Measurements from ENCODE around the gene PILRB. TPM values are rescaled to one million over a fixed set of nuclear protein-coding genes. Genes with fewer than 3 reads are reported as not detected.

PILRB gene
- total RNA-seq, 1 donor from 2014 or later, result 4.2 TPM

DNA sequence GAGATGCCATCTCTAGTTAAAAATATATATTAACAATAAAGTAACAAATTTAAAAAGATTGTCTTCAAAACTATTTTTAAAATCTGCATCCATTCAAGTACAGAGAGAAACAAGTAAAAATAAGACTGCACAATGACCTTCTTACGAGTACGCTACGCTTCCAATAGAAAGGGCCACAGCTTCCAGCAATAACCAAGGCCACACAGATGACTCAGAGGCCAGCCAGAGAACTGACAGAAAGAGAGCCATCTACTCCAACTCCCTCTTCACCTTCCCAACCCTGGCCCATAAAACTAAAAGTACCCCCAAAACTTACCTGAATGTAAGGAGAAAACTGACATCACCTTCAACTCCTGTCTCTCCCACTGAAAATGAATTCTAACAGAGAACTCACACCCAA, 42.1 kb downstream of the PILRB start:
- no peak overlapping the region for H3K4me3 ChIP-seq (ENCODE audit: low read length in 3 of 3)
- no peaks in the 10 kb centered on the region for H3K27me3 ChIP-seq (ENCODE audit: control insufficient read depth in 3 of 3, insufficient read depth in 3 of 3, low read length in 3 of 3)
- peaks cover 2 to 11% (median 2%) of the 10 kb centered on the region in 3 donors for H3K36me3 ChIP-seq (ENCODE audit: control insufficient read depth in 3 of 3, insufficient read depth in 3 of 3, low read length in 3 of 3)
- no peaks in the 10 kb centered on the region for H3K9me3 ChIP-seq (ENCODE audit: control insufficient read depth in 3 of 3, low read length in 3 of 3)
- no peak overlapping the region for H3K27ac ChIP-seq (ENCODE audit: low read depth, low read length)
- H3K9ac ChIP-seq (ENCODE audit: low read depth in 1 of 3, low read length in 3 of 3), result no peak overlapping the region
- H3K4me1 ChIP-seq (ENCODE audit: control insufficient read depth in 3 of 3, insufficient read depth in 3 of 3, low read length in 3 of 3), result no peaks in the 10 kb centered on the region

DNA sequence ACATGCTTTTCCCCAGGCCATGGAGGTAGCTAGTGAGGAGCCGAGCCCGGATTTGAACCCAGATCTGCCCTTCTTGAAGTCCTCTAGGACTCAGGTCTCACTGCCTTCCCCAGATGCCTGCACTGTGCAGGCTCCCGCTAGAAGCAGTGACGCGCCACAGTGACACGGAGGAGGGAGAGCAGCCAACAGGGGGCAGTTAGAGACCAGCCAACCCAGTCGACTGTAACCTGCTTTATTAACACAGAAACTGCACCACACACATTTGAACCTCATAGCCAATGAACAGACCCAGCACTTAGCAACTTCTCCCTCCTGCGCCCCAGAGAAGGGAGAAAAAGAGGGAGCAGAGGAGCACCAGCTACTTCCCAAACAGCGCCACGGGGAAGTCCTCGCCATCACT, 42.7 kb downstream of the PILRB start:
- no peaks in the 10 kb centered on the region for H3K9me3 ChIP-seq (ENCODE audit: control insufficient read depth in 3 of 3, low read length in 3 of 3)
- H3K9ac ChIP-seq (ENCODE audit: low read depth in 1 of 3, low read length in 3 of 3), result no peak overlapping the region
- H3K36me3 ChIP-seq (ENCODE audit: control insufficient read depth in 3 of 3, insufficient read depth in 3 of 3, low read length in 3 of 3), result peaks cover 2 to 11% (median 2%) of the 10 kb centered on the region in 3 donors
- H3K4me3 ChIP-seq (ENCODE audit: low read length in 3 of 3), result no peak overlapping the region
- no peaks in the 10 kb centered on the region for H3K4me1 ChIP-seq (ENCODE audit: control insufficient read depth in 3 of 3, insufficient read depth in 3 of 3, low read length in 3 of 3)
- no peaks in the 10 kb centered on the region for H3K27me3 ChIP-seq (ENCODE audit: control insufficient read depth in 3 of 3, insufficient read depth in 3 of 3, low read length in 3 of 3)
- no peak overlapping the region for H3K27ac ChIP-seq (ENCODE audit: low read depth, low read length)

DNA sequence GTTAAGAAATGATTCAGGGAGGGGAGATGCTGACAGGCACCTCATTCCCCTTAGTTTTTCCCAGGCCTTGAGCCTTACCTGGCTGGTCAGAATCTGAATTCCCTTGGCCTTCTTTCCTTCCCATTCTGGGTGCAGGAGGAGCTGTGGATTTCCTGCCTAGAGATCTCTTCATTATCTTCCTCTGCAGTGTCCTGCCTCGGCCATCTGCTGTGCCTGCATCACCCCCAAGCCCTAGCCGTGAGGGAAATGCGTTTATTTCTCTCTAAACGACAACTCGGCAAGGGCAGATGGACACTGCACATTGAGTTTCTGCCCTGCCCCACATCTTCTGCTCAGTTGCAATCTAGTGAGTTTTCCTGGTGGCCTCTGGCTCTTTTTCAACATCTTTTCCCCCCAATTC, 43.9 kb downstream of the PILRB start:
- Histone ChIP-seq H3K36me3 (ENCODE audit: control insufficient read depth in 3 of 3, insufficient read depth in 3 of 3, low read length in 3 of 3) (peaks cover 2 to 11% (median 4%) of the 10 kb centered on the region in 3 donors), H3K27ac (ENCODE audit: low read depth, low read length) (no peak overlapping the region), H3K4me1 (ENCODE audit: control insufficient read depth in 3 of 3, insufficient read depth in 3 of 3, low read length in 3 of 3) (no peaks in the 10 kb centered on the region), H3K27me3 (ENCODE audit: control insufficient read depth in 3 of 3, insufficient read depth in 3 of 3, low read length in 3 of 3) (no peaks in the 10 kb centered on the region), H3K9me3 (ENCODE audit: control insufficient read depth in 3 of 3, low read length in 3 of 3) (no peaks in the 10 kb centered on the region), H3K9ac (ENCODE audit: low read depth in 1 of 3, low read length in 3 of 3) (no peak overlapping the region), H3K4me3 (ENCODE audit: low read length in 3 of 3) (no peak overlapping the region)

DNA sequence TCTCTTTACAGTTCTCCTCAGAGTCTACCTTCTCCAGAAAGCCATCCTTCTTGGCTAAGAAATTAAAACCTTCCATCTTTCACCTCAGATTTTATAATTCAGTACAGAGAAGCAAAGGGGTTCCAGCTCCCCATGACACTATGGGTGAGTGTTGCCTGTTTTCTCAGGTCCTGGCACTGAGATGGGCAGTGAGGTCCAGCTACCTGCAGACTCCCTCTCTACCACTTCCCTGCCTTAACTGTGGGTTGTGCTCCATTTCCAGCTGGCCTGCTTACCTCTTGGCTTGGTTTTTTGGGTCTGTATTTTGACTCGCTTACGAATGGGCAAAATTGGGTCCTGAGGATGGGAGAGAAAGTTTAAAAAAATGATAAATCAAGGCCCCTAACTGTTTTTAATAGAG, 44.3 kb downstream of the PILRB start:
- Histone ChIP-seq H3K27ac (ENCODE audit: low read depth, low read length) (no peak overlapping the region), H3K36me3 (ENCODE audit: control insufficient read depth in 3 of 3, insufficient read depth in 3 of 3, low read length in 3 of 3) (peaks cover 2 to 11% (median 4%) of the 10 kb centered on the region in 3 donors), H3K4me1 (ENCODE audit: control insufficient read depth in 3 of 3, insufficient read depth in 3 of 3, low read length in 3 of 3) (no peaks in the 10 kb centered on the region), H3K9ac (ENCODE audit: low read depth in 1 of 3, low read length in 3 of 3) (no peak overlapping the region), H3K27me3 (ENCODE audit: control insufficient read depth in 3 of 3, insufficient read depth in 3 of 3, low read length in 3 of 3) (no peaks in the 10 kb centered on the region), H3K4me3 (ENCODE audit: low read length in 3 of 3) (no peak overlapping the region), H3K9me3 (ENCODE audit: control insufficient read depth in 3 of 3, low read length in 3 of 3) (no peaks in the 10 kb centered on the region)

DNA sequence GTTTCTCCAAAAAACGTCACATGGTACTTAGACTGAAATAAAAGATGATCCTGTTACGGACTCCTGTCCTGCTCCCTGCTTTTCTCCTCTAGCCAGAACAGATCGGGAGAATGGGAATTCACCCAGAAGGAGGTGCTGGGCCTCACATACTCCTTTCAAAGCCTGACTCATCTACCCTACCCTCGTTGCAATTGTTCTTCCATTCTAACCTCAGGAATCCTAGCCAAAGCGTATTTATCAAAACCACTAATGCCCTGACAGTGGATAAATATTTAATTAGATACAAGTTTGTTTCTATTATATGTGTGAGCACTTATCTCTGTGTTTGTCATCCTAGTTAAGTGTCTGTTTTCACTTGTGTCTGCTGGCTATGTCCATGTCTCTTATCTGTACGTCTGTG, 48.9 kb downstream of the PILRB start:
- H3K27ac ChIP-seq (ENCODE audit: low read depth, low read length), result no peak overlapping the region

DNA sequence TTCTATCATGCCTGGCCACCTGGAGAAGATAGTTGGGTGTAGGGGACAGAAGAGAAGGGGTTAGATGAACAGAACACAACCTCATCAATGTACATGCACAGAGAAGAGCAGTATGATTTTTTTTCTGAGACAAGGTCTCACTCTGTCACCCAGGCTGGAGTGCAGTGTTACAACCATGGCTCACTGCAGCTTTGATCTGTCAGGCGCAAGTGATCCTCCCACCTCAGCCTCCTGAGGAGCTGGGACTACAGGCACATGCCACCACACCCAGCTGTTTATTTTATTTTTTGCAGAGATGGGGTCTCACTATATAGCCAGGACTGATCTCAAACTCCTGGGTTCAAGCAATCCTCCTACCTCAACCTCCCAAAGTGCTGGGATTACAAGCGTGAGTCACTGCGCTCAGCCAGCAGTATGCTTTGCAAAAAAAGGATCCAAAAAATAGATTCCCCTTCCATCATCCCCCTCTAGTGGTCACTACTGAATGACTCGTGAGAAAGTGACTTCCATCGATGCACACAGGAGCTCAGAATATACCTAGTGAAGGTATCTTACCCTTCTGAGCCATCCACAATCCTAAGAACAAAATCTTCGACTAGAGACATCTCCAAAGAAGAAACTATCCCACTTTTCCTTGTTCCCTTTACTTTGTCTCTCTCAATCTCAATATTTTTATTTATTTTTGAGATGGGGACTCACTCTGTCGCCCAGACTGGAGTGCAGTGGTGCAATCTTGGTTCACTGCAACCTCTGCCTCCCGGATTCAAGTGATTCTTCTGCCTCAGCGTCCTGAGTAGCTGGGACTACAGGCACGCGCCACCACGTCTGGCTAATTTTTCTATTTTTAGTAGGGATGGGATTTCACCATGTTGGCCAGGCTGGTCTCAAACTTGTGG, 49.6 kb downstream of the PILRB start:
- Histone ChIP-seq H3K27ac (ENCODE audit: low read depth, low read length) (no peak overlapping the region), H3K4me1 (ENCODE audit: control insufficient read depth in 3 of 3, insufficient read depth in 3 of 3, low read length in 3 of 3) (no peaks in the 10 kb centered on the region), H3K4me3 (ENCODE audit: low read length in 3 of 3) (no peak overlapping the region), H3K9me3 (ENCODE audit: control insufficient read depth in 3 of 3, low read length in 3 of 3) (no peaks in the 10 kb centered on the region), H3K9ac (ENCODE audit: low read depth in 1 of 3, low read length in 3 of 3) (no peak overlapping the region), H3K27me3 (ENCODE audit: control insufficient read depth in 3 of 3, insufficient read depth in 3 of 3, low read length in 3 of 3) (no peaks in the 10 kb centered on the region), H3K36me3 (ENCODE audit: control insufficient read depth in 3 of 3, insufficient read depth in 3 of 3, low read length in 3 of 3) (peaks cover 0 to 2% (median 2%) of the 10 kb centered on the region in 3 donors)

More for the DNA sequence above, 48.9 kb downstream of the PILRB start:
- H3K4me3 ChIP-seq (ENCODE audit: low read length in 3 of 3), result no peak overlapping the region
- no peaks in the 10 kb centered on the region for H3K9me3 ChIP-seq (ENCODE audit: control insufficient read depth in 3 of 3, low read length in 3 of 3)
- H3K9ac ChIP-seq (ENCODE audit: low read depth in 1 of 3, low read length in 3 of 3), result no peak overlapping the region
- H3K27me3 ChIP-seq (ENCODE audit: control insufficient read depth in 3 of 3, insufficient read depth in 3 of 3, low read length in 3 of 3), result no peaks in the 10 kb centered on the region
- H3K4me1 ChIP-seq (ENCODE audit: control insufficient read depth in 3 of 3, insufficient read depth in 3 of 3, low read length in 3 of 3), result no peaks in the 10 kb centered on the region
- H3K36me3 ChIP-seq (ENCODE audit: control insufficient read depth in 3 of 3, insufficient read depth in 3 of 3, low read length in 3 of 3), result peaks cover 0 to 2% (median 2%) of the 10 kb centered on the region in 3 donors

DNA sequence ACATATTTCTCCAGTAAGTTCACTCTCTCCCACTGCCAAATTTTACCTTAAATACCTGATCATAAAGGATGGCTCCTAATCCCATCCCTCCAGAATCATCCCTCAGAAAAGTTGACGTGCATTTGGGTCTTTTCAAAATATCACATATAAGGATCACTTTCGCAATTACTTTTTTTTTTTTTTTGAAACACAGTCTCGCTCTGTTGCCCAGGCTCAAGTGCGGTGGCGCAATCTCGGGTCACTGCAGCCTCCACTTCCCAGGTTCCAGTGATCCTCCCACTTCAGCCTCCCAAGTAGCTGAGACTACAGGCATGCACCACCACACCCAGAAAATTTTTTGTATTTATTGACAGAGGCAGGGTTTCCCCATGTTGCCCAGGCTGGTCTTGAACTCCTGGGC, 53.2 kb downstream of the PILRB start:
- H3K4me1 ChIP-seq (ENCODE audit: control insufficient read depth in 3 of 3, insufficient read depth in 3 of 3, low read length in 3 of 3), result no peaks in the 10 kb centered on the region
- no peaks in the 10 kb centered on the region for H3K27me3 ChIP-seq (ENCODE audit: control insufficient read depth in 3 of 3, insufficient read depth in 3 of 3, low read length in 3 of 3)
- no peak overlapping the region for H3K9ac ChIP-seq (ENCODE audit: low read depth in 1 of 3, low read length in 3 of 3)
- no peak overlapping the region for H3K4me3 ChIP-seq (ENCODE audit: low read length in 3 of 3)
- no peaks in the 10 kb centered on the region for H3K9me3 ChIP-seq (ENCODE audit: control insufficient read depth in 3 of 3, low read length in 3 of 3)
- H3K36me3 ChIP-seq (ENCODE audit: control insufficient read depth in 3 of 3, insufficient read depth in 3 of 3, low read length in 3 of 3), result peaks cover 0 to 2% (median 0%) of the 10 kb centered on the region in 3 donors
- H3K27ac ChIP-seq (ENCODE audit: low read depth, low read length), result no peak overlapping the region

DNA sequence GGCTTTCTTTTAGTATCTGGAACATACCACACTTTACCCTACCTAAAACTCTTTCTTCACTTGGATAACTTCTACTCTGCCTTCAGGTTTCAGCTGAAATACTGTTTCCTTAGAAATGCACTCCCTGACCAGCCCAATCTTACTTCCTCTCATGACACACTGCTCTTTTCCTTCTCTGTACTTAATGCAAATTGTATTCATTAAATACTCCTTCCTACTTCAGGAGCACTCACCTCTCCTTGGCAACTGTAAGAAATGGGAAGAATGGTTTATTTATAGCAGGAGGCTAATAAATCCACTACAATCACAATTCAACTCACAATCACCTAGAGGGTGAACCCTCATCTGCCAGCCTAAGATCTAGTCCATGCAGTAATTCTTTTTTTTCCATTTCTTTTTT, 55.4 kb downstream of the PILRB start:
- no peak overlapping the region for H3K9ac ChIP-seq (ENCODE audit: low read depth in 1 of 3, low read length in 3 of 3)
- H3K27me3 ChIP-seq (ENCODE audit: control insufficient read depth in 3 of 3, insufficient read depth in 3 of 3, low read length in 3 of 3), result no peaks in the 10 kb centered on the region
- H3K27ac ChIP-seq (ENCODE audit: low read depth, low read length), result no peak overlapping the region
- no peaks in the 10 kb centered on the region for H3K36me3 ChIP-seq (ENCODE audit: control insufficient read depth in 3 of 3, insufficient read depth in 3 of 3, low read length in 3 of 3)
- no peaks in the 10 kb centered on the region for H3K9me3 ChIP-seq (ENCODE audit: control insufficient read depth in 3 of 3, low read length in 3 of 3)
- no peak overlapping the region for H3K4me3 ChIP-seq (ENCODE audit: low read length in 3 of 3)
- no peaks in the 10 kb centered on the region for H3K4me1 ChIP-seq (ENCODE audit: control insufficient read depth in 3 of 3, insufficient read depth in 3 of 3, low read length in 3 of 3)

DNA sequence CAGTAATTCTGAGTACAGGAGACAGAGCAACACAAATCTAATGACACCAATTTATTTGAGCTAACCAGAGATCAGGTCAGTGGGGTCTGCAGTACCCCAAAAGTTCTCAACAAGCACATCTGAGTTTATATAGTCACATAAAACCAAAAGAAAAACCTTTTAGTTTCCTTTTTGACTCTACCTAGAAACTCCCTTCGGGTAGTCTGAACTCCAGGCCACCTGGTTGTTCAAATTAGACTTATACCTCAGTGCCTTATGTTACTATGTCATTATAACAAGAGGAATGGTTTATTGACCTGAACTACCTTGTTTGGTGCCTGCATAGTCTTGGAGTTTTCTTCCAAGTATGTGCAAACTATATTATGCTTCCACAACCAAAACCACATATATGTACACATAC, 56.0 kb downstream of the PILRB start:
- Histone ChIP-seq H3K36me3 (ENCODE audit: control insufficient read depth in 3 of 3, insufficient read depth in 3 of 3, low read length in 3 of 3) (no peaks in the 10 kb centered on the region), H3K9ac (ENCODE audit: low read depth in 1 of 3, low read length in 3 of 3) (no peak overlapping the region), H3K27me3 (ENCODE audit: control insufficient read depth in 3 of 3, insufficient read depth in 3 of 3, low read length in 3 of 3) (no peaks in the 10 kb centered on the region), H3K27ac (ENCODE audit: low read depth, low read length) (no peak overlapping the region), H3K4me1 (ENCODE audit: control insufficient read depth in 3 of 3, insufficient read depth in 3 of 3, low read length in 3 of 3) (no peaks in the 10 kb centered on the region), H3K4me3 (ENCODE audit: low read length in 3 of 3) (no peak overlapping the region), H3K9me3 (ENCODE audit: control insufficient read depth in 3 of 3, low read length in 3 of 3) (no peaks in the 10 kb centered on the region)

DNA sequence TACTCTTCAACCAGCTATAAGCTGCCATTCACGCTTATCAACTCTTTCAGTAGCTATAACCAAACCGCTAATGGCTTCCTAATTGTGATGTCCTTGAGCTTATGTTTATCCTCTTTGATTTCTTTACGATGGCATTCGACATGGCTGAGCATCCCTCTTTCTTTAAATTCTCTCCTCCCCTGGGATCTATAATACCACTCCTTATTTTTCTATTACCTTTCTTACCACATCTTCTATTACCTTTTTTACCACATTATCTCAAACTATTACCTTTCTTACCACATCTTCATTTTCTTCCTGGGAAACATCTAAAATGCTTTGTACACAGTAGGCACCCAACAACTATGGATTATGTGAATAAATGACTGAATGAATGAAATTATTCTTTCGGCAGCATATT, 57.5 kb downstream of the PILRB start:
- Histone ChIP-seq H3K9me3 (ENCODE audit: control insufficient read depth in 3 of 3, low read length in 3 of 3) (no peaks in the 10 kb centered on the region), H3K36me3 (ENCODE audit: control insufficient read depth in 3 of 3, insufficient read depth in 3 of 3, low read length in 3 of 3) (no peaks in the 10 kb centered on the region), H3K9ac (ENCODE audit: low read depth in 1 of 3, low read length in 3 of 3) (no peak overlapping the region), H3K27ac (ENCODE audit: low read depth, low read length) (no peak overlapping the region), H3K4me3 (ENCODE audit: low read length in 3 of 3) (no peak overlapping the region), H3K4me1 (ENCODE audit: control insufficient read depth in 3 of 3, insufficient read depth in 3 of 3, low read length in 3 of 3) (no peaks in the 10 kb centered on the region), H3K27me3 (ENCODE audit: control insufficient read depth in 3 of 3, insufficient read depth in 3 of 3, low read length in 3 of 3) (no peaks in the 10 kb centered on the region)

Data from skeletal muscle tissue (tissue), 4 donors.